ENCODE data around the gene SYK. TPM values are rescaled to one million over a fixed set of nuclear protein-coding genes. Genes with fewer than 3 reads are reported as not detected.

The SYK gene
- total RNA-seq, 1 donor from 2014 or later: 0.41 TPM

DNA sequence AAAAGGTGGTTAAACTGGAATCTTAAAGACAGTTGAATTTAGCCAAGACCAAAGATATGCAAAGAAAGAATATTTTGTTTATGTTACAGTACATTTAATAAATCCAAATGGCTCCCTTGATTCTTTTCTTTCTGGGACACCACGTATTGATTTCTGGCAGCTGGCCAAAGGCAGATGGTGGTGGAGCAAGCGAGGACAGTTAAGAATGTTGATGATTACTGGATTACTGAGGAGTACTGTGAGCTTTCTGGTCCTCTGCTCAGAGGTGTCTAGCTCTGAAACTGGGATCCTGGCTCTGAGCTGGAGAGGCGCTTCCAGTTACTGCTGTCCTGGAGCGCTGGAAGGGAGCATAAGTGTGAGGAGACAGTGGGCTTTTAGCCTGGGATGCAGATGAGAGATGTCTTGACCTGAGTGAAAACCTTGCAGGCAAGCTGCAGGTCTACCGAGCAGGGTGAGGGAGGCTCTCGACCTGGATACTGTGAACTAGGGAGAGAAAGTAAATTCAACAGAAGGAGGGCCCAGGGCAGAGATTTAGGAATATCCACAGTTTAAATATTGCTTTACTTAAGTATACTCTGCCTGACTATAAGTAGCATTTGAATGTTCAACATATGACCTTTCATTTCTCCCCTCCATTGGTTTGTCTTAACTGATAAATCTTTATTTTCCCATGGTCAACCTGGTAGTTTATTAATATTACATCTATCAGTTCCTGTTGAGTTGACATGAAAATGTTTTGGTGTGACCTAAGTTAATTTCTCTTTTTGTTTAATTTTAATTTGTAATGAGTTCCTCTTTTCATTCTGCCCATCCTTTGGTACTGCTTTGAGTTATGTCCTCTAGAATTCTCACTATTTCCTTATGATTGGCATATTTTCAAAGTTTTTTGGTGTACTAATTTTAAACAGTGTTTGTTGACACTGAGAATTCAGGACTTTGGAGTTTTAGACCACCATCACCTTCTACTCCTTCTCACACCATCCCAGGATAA, 3.7 kb downstream of the SYK start:
- Mint-ChIP-seq H3K27me3 (ENCODE audit: low read depth, unreplicated experiment) (peaks cover 53% of the 10 kb centered on the region), H3K4me3 (ENCODE audit: unreplicated experiment) (no peak overlapping the region), H3K36me3 (ENCODE audit: low read depth, unreplicated experiment) (no peaks in the 10 kb centered on the region), H3K9me3 (ENCODE audit: unreplicated experiment) (no peaks in the 10 kb centered on the region), H3K27ac (ENCODE audit: unreplicated experiment) (no peak overlapping the region), H3K4me1 (ENCODE audit: low read depth, unreplicated experiment) (no peaks in the 10 kb centered on the region)
- Histone ChIP-seq H3K36me3 (ENCODE audit: insufficient read depth, low read length) (no peaks in the 10 kb centered on the region), H2AFZ (ENCODE audit: low read depth, low read length) (no peak overlapping the region), H3K4me1 (ENCODE audit: insufficient read depth, low read length) (no peaks in the 10 kb centered on the region), H3K4me3 (ENCODE audit: insufficient read depth, low read depth, low read length) (no peak overlapping the region), H3K27ac (ENCODE audit: low read depth, low read length) (no peak overlapping the region), H4K20me1 (ENCODE audit: insufficient read depth, low read length) (no peaks in the 10 kb centered on the region), H3K79me2 (ENCODE audit: insufficient read depth, low read length) (no peaks in the 10 kb centered on the region), H3K27me3 (ENCODE audit: insufficient read depth, low read length) (peaks cover 38% of the 10 kb centered on the region), H3K9ac (ENCODE audit: low read length) (no peak overlapping the region), H3K9me3 (ENCODE audit: insufficient read depth, low read depth, low read length) (no peaks in the 10 kb centered on the region), H3K4me2 (ENCODE audit: low read length) (no peak overlapping the region)
- FAIRE-seq: no peak
- TF ChIP-seq EZH2 (IDR thresholded peaks at IDR 0.05; ENCODE audit: insufficient read depth, low read length): no peak
- TF ChIP-seq, protein P1, sequence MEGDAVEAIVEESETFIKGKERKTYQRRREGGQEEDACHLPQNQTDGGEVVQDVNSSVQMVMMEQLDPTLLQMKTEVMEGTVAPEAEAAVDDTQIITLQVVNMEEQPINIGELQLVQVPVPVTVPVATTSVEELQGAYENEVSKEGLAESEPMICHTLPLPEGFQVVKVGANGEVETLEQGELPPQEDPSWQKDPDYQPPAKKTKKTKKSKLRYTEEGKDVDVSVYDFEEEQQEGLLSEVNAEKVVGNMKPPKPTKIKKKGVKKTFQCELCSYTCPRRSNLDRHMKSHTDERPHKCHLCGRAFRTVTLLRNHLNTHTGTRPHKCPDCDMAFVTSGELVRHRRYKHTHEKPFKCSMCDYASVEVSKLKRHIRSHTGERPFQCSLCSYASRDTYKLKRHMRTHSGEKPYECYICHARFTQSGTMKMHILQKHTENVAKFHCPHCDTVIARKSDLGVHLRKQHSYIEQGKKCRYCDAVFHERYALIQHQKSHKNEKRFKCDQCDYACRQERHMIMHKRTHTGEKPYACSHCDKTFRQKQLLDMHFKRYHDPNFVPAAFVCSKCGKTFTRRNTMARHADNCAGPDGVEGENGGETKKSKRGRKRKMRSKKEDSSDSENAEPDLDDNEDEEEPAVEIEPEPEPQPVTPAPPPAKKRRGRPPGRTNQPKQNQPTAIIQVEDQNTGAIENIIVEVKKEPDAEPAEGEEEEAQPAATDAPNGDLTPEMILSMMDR (IDR thresholded peaks at IDR 0.05; ENCODE audit: insufficient read depth, low read depth, low read length): no peak
- no peak for DNase-seq (ENCODE audit: low read depth)

DNA sequence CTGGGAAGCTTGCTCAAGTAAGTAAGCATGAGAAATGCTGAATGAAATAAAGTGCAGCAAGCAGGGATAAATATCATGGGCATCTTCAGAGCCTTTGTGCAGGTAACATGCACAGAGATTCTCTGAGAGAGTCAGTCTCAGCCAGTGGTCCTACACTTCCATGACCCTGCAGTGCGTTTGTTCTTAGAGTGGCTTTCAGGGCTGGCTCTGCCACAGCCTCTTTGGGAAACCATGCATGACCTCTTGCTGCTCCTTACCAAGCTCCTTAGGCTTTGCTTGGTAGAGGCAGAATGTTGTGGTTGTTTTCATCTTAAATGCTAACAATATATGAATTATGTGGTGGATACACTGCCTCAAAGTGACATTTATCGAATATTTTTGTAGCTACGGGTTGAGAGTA, 5.4 kb downstream of the SYK start:
- DNase-seq (ENCODE audit: low read depth) (no peak), FAIRE-seq (no peak)
- peaks cover 43% of the 10 kb centered on the region for H3K27me3 Mint-ChIP-seq (ENCODE audit: low read depth, unreplicated experiment)
- no peaks in the 10 kb centered on the region for H3K4me1 Mint-ChIP-seq (ENCODE audit: low read depth, unreplicated experiment)
- Histone ChIP-seq H3K4me3 (ENCODE audit: insufficient read depth, low read depth, low read length) (no peak overlapping the region), H3K27me3 (ENCODE audit: insufficient read depth, low read length) (peaks cover 24% of the 10 kb centered on the region), H4K20me1 (ENCODE audit: insufficient read depth, low read length) (no peaks in the 10 kb centered on the region), H3K27ac (ENCODE audit: low read depth, low read length) (no peak overlapping the region), H3K36me3 (ENCODE audit: insufficient read depth, low read length) (no peaks in the 10 kb centered on the region), H3K9me3 (ENCODE audit: insufficient read depth, low read depth, low read length) (no peaks in the 10 kb centered on the region), H2AFZ (ENCODE audit: low read depth, low read length) (no peak overlapping the region), H3K79me2 (ENCODE audit: insufficient read depth, low read length) (no peaks in the 10 kb centered on the region), H3K4me1 (ENCODE audit: insufficient read depth, low read length) (no peaks in the 10 kb centered on the region), H3K9ac (ENCODE audit: low read length) (no peak overlapping the region), H3K4me2 (ENCODE audit: low read length) (no peak overlapping the region)
- no peak for TF ChIP-seq EZH2 (IDR thresholded peaks at IDR 0.05; ENCODE audit: insufficient read depth, low read length)
- TF ChIP-seq, protein P1 (IDR thresholded peaks at IDR 0.05; ENCODE audit: insufficient read depth, low read depth, low read length): no peak
- no peaks in the 10 kb centered on the region for H3K36me3 Mint-ChIP-seq (ENCODE audit: low read depth, unreplicated experiment)
- H3K4me3 Mint-ChIP-seq (ENCODE audit: unreplicated experiment): no peak overlapping the region
- H3K27ac Mint-ChIP-seq (ENCODE audit: unreplicated experiment): no peak overlapping the region
- no peaks in the 10 kb centered on the region for H3K9me3 Mint-ChIP-seq (ENCODE audit: unreplicated experiment)

DNA sequence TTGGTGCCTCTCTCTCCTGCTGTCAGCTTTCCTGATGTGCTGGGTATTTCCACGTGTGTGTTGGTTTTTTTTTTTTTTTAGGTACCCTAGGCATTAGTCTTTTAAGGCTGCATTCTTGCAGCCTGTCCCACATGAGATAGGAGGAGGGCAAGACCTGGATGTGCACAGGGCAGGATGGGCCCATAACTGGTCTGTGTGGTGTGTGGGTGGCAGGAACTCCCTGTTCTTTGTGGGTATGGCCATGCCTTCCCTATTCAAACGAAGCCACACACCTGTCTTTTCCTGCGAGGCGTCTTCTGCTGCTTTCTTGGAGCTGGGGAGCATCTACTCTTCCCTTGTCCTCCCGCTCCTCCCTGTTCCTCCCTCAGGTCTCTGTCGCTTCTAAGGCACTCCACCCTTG, 6.8 kb downstream of the SYK start:
- Histone ChIP-seq H3K9ac (ENCODE audit: low read length) (no peak overlapping the region), H4K20me1 (ENCODE audit: insufficient read depth, low read length) (no peaks in the 10 kb centered on the region), H3K27me3 (ENCODE audit: insufficient read depth, low read length) (peaks cover 13% of the 10 kb centered on the region), H3K36me3 (ENCODE audit: insufficient read depth, low read length) (no peaks in the 10 kb centered on the region), H3K79me2 (ENCODE audit: insufficient read depth, low read length) (no peaks in the 10 kb centered on the region), H3K4me3 (ENCODE audit: insufficient read depth, low read depth, low read length) (no peak overlapping the region), H3K27ac (ENCODE audit: low read depth, low read length) (no peak overlapping the region), H3K4me2 (ENCODE audit: low read length) (no peak overlapping the region), H2AFZ (ENCODE audit: low read depth, low read length) (no peak overlapping the region), H3K4me1 (ENCODE audit: insufficient read depth, low read length) (no peaks in the 10 kb centered on the region), H3K9me3 (ENCODE audit: insufficient read depth, low read depth, low read length) (no peaks in the 10 kb centered on the region)
- Mint-ChIP-seq H3K9me3 (ENCODE audit: unreplicated experiment) (no peaks in the 10 kb centered on the region), H3K27ac (ENCODE audit: unreplicated experiment) (no peak overlapping the region), H3K4me1 (ENCODE audit: low read depth, unreplicated experiment) (no peaks in the 10 kb centered on the region), H3K36me3 (ENCODE audit: low read depth, unreplicated experiment) (no peaks in the 10 kb centered on the region), H3K4me3 (ENCODE audit: unreplicated experiment) (no peak overlapping the region), H3K27me3 (ENCODE audit: low read depth, unreplicated experiment) (peaks cover 33% of the 10 kb centered on the region)
- no peak for TF ChIP-seq EZH2 (IDR thresholded peaks at IDR 0.05; ENCODE audit: insufficient read depth, low read length)
- TF ChIP-seq, protein P1 (IDR thresholded peaks at IDR 0.05; ENCODE audit: insufficient read depth, low read depth, low read length): no peak
- DNase-seq (ENCODE audit: low read depth) (no peak), FAIRE-seq (no peak)
